ENCODE data around the gene LRRC18.

LRRC18 gene

DNA sequence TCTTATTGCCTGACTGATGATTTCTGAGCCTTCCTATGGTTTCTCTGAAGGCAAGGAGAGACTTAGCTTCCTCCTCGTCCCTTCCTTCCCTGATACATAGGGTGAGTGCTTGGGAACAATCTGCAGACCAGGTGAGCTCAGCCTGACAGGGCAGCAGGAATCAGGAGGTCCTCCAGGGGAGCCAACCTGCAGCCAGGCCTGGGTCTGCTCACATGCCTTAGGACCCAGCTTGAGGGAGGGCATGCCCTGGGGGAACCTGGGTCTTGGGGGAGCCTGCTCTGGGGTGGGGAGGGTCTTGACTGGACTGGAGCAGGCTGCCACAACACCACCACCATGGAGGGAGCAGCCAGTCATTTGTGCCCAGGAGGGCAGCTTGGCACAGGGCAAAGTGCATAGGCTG lies 57.7 kb downstream of the LRRC18 start:
- DNase-seq (ENCODE audit: low read depth, low spot score): no peak

DNA sequence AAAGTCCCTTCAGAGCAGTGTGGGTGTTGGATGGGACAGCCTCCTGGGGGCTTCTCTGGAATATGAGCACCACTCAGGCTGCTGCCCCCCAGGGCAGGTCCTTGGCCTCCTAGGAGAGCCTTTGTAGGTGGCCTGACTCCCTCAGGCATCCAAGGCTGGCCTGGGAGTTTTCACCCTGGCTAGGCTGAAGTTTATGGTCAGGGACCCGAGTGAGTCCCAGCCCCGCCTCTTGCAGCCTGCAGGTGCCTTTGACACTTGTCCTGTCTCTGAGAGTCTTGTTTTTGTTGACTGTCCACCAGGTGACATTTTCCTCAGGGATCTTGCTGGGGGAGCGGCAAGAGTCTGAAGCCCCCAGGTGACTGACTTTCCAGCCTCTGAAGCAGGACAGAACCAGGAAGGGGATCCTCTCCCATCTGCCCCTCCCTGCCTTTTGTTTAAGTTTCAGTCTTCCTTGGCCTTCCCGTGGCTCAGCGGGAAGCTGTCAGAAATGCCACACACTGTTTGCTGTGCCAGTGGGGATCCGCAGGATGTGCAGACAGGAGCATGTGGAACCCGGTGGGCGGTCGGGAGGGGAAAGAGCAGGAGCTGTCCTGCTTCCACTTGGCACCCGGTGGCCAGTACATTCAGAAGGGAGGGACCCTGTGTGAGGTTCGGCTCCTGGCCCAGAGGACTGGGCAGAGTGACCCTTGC lies 59.5 kb downstream of the LRRC18 start:
- no peak for DNase-seq (ENCODE audit: low read depth, low spot score)

DNA sequence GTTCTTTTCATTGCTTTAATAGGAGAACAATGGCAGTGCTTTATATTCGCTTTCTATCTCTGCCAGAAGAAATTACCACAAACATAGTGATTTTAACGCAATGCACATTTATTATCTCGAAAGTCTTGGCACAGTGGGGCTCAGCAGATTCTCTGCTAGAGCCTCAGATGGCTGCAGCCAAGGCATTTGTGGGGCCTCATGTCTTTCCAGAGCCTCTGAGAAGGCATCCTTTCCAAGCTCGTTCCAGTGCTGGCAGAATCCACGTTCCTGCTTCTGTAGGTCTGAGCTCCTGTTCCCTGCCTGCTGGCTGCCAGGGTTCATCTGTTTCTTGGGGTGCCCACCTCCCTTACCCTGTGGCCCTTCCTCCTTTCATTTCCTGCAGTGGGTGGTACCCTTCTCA lies 60.2 kb downstream of the LRRC18 start:
- no peak for DNase-seq (ENCODE audit: low read depth, low spot score)

DNA sequence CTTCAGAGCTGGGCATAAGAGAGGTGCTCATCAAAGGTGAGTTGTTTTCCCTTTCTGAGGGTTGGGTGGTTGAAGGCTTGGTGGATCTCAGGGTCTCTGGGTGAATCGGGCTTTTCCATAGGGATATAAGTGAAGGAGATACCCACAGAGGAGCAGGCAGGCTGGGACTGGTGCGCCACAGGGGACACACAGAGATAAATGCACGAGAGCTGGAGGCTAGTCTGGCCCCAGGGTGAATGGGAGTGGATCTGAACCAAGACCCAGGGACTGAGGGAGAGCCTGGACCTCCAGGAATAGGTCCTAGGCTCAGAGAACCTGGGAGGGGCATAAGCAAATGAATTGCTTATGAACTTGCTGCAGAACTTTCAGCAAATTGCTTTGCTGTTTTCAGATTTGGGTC lies 61.5 kb downstream of the LRRC18 start:
- DNase-seq (ENCODE audit: low read depth, low spot score): no peak

DNA sequence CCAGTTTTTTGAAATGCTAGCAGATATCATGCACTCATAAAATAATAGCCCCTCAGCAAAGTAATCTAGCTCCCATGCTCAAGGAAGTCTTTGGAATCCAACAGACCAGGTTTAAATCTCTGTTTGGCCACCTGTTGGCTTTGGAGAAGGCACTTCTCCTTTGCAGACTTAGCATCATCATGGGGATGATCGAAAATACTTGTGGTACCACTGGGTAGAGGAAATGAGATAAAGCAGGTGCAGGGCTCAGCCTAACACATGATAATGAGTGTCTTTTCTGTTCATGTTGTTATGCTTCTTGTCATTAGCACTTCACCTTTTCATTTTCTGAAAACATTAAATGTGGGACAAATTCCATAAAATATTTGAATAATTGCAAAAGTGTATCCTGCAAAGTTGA lies 67.4 kb downstream of the LRRC18 start:
- DNase-seq (ENCODE audit: low read depth, low spot score): no peak
